ENCODE data around the gene MYOCOS. TPM values are rescaled to one million over a fixed set of nuclear protein-coding genes. Genes with fewer than 3 reads are reported as not detected.

MYOCOS gene
- total and polyA plus RNA-seq, 2 of the 4 experiments (the other 2 are of a cell fraction): not detected

- dilution Hi-C loops (cut with HindIII; ENCODE audit: low sequenced_read_pairs, unreplicated experiment) (no loop called here), in situ Hi-C loops (cut with MboI; ENCODE audit: low sequenced_read_pairs) (no loop called here), intact Hi-C loops (cut with micrococcal nuclease) (loop anchor here (2.0 kb wide), 1 partner anchor 27 kb away; no protein-coding TSS in a partner anchor)
- peaks cover 38% of the 10 kb centered on the region for H3K36me3 ChIP-seq (ENCODE audit: control insufficient read depth, insufficient read depth, low read length)
- peaks cover 7% of the 10 kb centered on the region; the same call in 1 of the 2 replicates for H4K20me1 ChIP-seq (ENCODE audit: insufficient read depth, low read length)
- no TSS peak for BruUV-seq (replicated peaks)
- no peak for ATAC-seq (ENCODE audit: low read depth)
- no CpG with 5 or more reads among the region's 9 CpGs for WGBS, 2 experiments (ENCODE audit: extremely low coverage in 2 of 2, insufficient read length in 1 of 2)
- TF ChIP-seq MXI1 (IDR thresholded peaks at IDR 0.05; ENCODE audit: borderline replicate concordance, low read depth, low read length): no peak
- no peak for TF ChIP-seq RAD21 (IDR thresholded peaks at IDR 0.05; ENCODE audit: low read length)
- no peak for TF ChIP-seq RCOR1 (IDR thresholded peaks at IDR 0.05; ENCODE audit: insufficient replicate concordance, low read length)
- no peak for TF ChIP-seq MAFK (IDR thresholded peaks at IDR 0.05; ENCODE audit: low read depth, low read length)
- no peak for TF ChIP-seq RFX5 (IDR thresholded peaks at IDR 0.05; ENCODE audit: low read depth, low read length)
- no peak for TF ChIP-seq NFE2L2 (IDR thresholded peaks at IDR 0.05; ENCODE audit: low read depth, low read length)
- no peak overlapping the region for H3K4me3 ChIP-seq (ENCODE audit: insufficient read depth, low read depth, low read length)
- no peak overlapping the region for H4K8ac ChIP-seq (ENCODE audit: low read depth in 2 of 2, low read length in 2 of 2)
- H3K27ac ChIP-seq (ENCODE audit: insufficient read depth, low read length): no peak overlapping the region
- H3K9me1 ChIP-seq (ENCODE audit: insufficient read depth, low read length): peaks cover 7% of the 10 kb centered on the region
- H2BK120ac ChIP-seq (ENCODE audit: low read depth, low read length): no peak overlapping the region
- H2BK20ac ChIP-seq (ENCODE audit: low read depth, low read length): no peak overlapping the region
- no peak overlapping the region for H3K14ac ChIP-seq (replicated peaks; ENCODE audit: low read depth, low read length)
- no peak overlapping the region for H3K9ac ChIP-seq (ENCODE audit: low read depth, low read length)
- no peak overlapping the region for H3K4ac ChIP-seq (ENCODE audit: low read depth, low read length)
- peaks cover 9% of the 10 kb centered on the region for H3K4me1 ChIP-seq (ENCODE audit: control insufficient read depth, insufficient read depth, low read length)
- DNase-seq: no peak
- no peak overlapping the region for H3K18ac ChIP-seq (ENCODE audit: low read depth, low read length)
- no peak overlapping the region for H2AK5ac ChIP-seq (ENCODE audit: low read depth, low read length)
- H3K27me3 ChIP-seq (ENCODE audit: control insufficient read depth, insufficient read depth, low read length): no peaks in the 10 kb centered on the region
- no peak overlapping the region for H3K56ac ChIP-seq (ENCODE audit: extremely low read depth, insufficient read depth, low read length)
- ChIA-PET CTCF (no interaction called here), POLR2A (ENCODE audit: unreplicated experiment) (no interaction called here)
- H3K23ac ChIP-seq (ENCODE audit: low read depth, low read length): no peak overlapping the region
- no peak overlapping the region for H2AFZ ChIP-seq (replicated peaks; ENCODE audit: low read length, poor library complexity)
- no peak overlapping the region for H2AK9ac ChIP-seq (replicated peaks; ENCODE audit: low read depth, low read length, poor library complexity)
- H4K5ac ChIP-seq (ENCODE audit: low read depth, low read length): no peak overlapping the region
- peaks cover 14 to 16% of the 10 kb centered on the region in 2 experiments for H3K79me1 ChIP-seq (ENCODE audit: low read depth in 1 of 2, low read length in 2 of 2)
- H4K91ac ChIP-seq (ENCODE audit: insufficient read depth, low read depth, low read length): no peak overlapping the region
- no peak overlapping the region for H3K4me2 ChIP-seq (ENCODE audit: low read depth, low read length)
- no peak overlapping the region for H2BK5ac ChIP-seq (ENCODE audit: low read depth, low read length, poor library complexity, severe bottlenecking)
- no peak overlapping the region for H2BK15ac ChIP-seq (ENCODE audit: low read depth, low read length)
- H3K9me3 ChIP-seq (ENCODE audit: control insufficient read depth, insufficient read depth, low read length): no peaks in the 10 kb centered on the region
Measured at GRCh38 chr1:171585715-171586114, 36.3 kb upstream of the MYOCOS start.

All from IMR-90 (cell line).